ENCODE measurements around the gene GPR162.

DNA sequence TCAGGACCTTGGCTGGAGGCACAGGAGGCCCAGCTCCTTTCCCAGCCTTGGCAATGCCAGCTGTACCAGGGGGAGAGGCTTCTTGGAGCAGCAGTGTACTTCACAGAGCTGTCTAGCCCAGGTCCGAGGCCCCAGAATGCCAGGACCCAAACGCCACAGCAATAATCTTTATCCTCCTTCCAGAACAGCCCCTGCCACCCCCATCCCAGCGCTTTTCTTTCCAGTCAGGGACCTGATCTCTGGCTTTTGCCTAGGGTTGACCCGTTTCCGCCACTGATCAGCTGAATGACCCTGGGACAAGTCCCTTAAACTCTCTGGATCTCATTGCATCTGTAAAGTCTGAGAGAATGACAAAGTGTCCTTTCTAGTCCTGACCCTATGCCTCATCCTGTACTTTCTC is 44.2 kb upstream of the GPR162 start:
- TF ChIP-seq POLR2A (IDR thresholded peaks at IDR 0.05) = no peak
- TF ChIP-seq, protein P1, sequence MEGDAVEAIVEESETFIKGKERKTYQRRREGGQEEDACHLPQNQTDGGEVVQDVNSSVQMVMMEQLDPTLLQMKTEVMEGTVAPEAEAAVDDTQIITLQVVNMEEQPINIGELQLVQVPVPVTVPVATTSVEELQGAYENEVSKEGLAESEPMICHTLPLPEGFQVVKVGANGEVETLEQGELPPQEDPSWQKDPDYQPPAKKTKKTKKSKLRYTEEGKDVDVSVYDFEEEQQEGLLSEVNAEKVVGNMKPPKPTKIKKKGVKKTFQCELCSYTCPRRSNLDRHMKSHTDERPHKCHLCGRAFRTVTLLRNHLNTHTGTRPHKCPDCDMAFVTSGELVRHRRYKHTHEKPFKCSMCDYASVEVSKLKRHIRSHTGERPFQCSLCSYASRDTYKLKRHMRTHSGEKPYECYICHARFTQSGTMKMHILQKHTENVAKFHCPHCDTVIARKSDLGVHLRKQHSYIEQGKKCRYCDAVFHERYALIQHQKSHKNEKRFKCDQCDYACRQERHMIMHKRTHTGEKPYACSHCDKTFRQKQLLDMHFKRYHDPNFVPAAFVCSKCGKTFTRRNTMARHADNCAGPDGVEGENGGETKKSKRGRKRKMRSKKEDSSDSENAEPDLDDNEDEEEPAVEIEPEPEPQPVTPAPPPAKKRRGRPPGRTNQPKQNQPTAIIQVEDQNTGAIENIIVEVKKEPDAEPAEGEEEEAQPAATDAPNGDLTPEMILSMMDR (IDR thresholded peaks at IDR 0.05) = no peak
